NK-92 (cell line): Measurements from ENCODE around the gene RUFY1.
"Not testable (repeated sequence)": the region's sequence is repeated elsewhere in the genome, so short reads cannot be mapped to it uniquely, and the experiment has no call there.

Source experiments
- DNase-seq: peaks from one replicate; lab custom pipeline; 2025; ENCODE audit not compliant: unreplicated experiment; lab: John Stamatoyannopoulos, UW

Gene RUFY1

GRCh38 chr5:179533907-179534306, 16.4 kb upstream of the RUFY1 start:
- DNase-seq = no peak

- DNase-seq = no peak
Measured at GRCh38 chr5:179534431-179534830, 15.9 kb upstream of the RUFY1 start.

GRCh38 chr5:179536676-179537075, 13.7 kb upstream of the RUFY1 start:
- DNase-seq = no peak

GRCh38 chr5:179542170-179542569, 8.2 kb upstream of the RUFY1 start:
- DNase-seq = no peak

- not testable (repeated sequence) for DNase-seq
Measured at GRCh38 chr5:179543275-179543674, 7.1 kb upstream of the RUFY1 start.

DNA sequence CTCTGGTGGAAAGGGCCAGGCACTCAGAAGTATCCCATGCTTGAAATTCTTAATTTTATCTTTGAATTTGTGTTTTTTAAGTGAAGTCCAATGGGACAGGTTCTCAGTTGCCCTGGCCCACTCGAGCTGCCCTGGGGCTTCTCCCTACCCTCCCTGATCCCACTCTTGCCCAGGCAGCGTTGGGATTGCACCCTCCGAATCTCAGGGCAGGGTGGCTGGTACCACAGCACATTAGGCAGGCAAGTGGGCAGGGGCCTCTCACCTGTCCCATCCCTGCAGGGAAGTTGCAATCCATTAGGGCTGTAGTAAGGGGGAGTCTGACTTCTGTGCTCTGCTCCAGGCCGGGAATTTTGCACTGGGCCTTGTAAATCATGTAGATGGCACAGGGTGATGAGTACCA, 2.7 kb downstream of the RUFY1 start:
- no peak for DNase-seq

GRCh38 chr5:179553875-179554274, 3.5 kb downstream of the RUFY1 start:
- DNase-seq = no peak

DNA sequence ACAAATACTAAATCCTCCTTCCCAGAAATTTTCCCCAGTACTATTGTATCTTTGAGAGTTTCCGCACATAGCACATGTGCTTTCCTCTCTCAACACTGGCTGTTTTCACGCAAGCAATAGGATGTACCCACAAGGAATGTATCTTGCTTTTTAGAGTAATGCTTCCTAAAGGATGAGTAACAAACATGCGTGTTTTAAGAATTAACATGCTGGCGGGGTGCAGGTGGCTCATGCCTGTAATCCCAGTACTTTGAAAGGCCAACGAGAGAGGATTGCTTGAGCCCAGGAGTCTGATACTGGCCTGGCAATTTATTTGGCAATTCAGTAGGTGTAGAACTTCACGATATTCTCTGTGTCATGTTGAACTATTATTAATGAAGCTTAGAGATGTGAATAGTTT, 4.6 kb downstream of the RUFY1 start:
- no peak for DNase-seq

- DNase-seq = not testable (repeated sequence)
Measured at GRCh38 chr5:179558261-179558799, 8.0 kb downstream of the RUFY1 start.

DNA sequence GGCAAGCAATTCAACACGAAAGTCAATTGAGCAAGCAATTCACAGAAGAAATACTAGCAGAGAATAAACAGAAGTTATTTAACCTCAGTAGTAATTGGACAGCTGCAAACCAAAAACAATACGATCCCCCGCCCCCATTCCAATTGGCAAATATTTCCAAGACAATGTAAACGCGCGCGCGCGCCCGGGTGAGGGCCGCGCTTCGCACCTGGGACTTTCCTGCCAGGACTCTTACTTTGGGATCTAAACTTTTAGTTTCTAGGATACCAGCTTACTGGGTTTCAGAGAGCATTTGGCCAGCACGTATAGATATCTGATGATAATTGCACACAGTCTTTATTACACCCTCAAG, 8.6 kb downstream of the RUFY1 start:
- no peak for DNase-seq

GRCh38 chr5:179559284-179560252, 9.2 kb downstream of the RUFY1 start:
- DNase-seq = peak; percentile 50

DNA sequence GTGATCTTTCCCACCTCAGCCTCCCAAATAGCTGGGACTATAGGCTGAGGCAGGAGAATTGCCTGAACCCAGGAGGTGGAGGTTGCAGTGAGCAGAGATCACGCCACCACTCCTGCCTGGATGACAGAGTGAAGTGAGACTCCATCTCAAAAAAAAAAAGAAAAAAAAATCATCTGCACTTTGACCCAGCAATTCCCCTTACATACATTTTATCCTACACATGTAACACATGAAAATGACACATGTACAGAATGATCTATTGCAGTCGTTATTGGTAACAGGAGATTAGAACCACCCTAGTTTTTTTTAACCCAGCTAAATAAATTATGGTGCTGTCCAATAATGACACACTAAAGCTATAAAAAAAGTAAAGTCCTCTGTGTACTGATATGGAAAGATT, 14.2 kb downstream of the RUFY1 start:
- no peak for DNase-seq

DNA sequence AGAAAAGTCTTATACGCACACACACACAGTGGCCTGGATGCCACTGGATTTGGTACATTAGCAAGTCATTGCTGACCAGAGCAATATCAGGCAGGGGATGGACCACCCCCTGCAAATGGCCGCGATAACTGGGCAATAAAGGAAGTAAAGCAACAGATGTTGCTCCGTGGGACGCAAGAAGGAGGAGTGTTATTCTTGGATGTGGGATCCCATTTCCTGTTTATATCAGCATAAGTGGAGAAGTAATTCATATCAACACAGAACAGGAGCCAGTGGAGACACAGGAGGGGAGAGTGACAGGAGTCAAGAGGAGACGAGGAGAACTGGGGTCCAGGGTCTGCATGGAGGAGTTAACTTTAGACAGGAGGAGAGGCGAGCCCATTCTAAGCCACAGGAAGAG, 18.4 kb downstream of the RUFY1 start:
- no peak for DNase-seq

- no peak for DNase-seq
Measured at GRCh38 chr5:179572386-179572785, 22.0 kb downstream of the RUFY1 start.

DNA sequence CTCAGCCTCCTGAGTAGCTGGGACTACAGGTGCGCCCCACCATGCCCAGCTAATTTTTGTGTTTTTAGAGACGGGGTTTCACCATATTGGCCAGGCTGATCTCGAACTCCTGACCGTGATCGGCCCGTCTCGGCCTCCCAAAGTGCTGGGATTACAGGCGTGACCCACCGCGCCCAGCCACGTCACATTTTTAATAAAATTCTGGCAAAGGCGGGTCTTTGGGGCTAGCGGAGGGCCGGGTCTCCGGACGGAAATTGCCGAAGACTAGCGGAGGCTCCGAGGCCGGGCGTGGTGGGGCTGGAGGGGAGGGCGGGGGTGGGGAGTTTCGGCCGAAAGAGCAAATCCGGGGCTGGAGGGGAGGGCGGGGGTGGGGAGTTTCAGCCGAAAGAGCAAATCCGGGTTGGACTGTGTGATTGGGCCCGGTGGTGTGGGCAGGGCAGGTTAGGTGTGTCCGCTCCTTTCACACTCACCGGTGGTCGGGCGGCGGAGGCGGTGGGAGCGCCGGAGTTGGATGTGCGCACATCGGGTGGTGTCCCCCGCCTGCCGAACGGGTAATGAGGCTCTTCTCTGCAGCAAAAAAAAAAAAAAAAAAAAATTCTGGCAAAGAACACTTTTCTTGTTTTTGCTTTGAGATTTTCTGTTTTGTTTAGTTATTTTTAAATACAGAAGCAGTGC, 27.1 kb downstream of the RUFY1 start:
- DNase-seq = no peak

DNA sequence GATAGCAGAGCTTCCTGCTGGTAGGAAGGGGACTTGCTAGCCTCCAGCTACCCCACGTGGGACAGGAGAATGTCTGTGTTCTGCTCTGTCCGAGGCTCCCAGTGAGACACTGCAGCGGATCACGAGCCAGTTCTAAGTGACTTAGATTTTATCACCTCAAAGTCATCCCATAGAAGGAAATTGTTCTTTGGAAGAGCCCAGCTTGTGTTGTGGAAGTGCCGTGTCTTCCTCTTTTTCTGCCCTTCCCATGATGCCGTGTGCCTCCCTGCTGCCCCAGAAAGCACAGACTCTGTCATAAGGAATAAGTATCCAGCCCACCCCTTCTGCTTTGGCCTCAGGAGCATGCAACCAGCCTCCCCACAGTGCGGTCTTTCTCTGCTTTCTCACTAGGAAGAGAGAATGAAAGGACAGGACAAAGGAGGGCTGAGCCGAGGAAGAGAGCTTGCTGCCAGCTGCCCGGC, 35.6 kb downstream of the RUFY1 start:
- DNase-seq = no peak

DNA sequence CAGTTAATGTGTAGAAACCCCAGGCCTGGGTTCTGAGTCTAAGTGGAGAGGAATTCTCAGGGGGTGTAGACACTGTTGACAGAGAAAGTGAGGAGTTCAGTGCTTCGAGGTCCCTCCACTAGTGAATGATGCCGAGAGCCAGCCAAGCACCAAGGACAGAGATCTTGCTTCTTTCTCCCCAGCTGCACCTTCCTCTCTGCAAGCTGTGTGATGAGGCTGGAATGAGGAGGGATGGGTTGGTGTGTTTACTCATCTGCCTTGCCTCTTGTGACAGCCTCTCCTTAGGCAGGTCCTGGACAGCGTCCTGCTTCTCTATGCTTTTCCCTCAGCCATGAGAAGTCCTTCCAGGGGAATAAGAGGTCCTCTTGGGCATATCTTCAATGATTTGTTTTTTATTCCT, 37.8 kb downstream of the RUFY1 start:
- DNase-seq = no peak

DNA sequence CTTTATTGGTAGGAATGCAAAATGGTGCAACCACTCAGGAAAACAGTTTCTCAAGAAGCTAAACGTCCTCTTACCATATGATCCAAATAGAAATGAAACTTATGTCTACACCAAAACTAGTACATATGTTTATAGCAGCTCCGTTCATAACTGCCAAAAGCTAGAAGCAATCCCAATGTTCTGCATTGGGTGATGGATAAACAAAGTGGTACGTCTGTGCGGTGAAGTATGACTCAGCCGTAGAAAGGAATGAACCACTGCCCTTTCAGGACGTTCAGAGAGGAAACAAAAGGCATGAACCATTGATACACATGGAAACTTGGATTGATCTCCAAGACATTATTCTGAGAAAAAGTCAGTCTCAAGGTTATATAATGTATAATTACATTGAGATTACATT, 45.6 kb downstream of the RUFY1 start:
- no peak for DNase-seq

- DNase-seq = no peak
Measured at GRCh38 chr5:179596421-179596820, 46.1 kb downstream of the RUFY1 start.

- DNase-seq = no peak
Measured at GRCh38 chr5:179599100-179599499, 48.7 kb downstream of the RUFY1 start.

DNA sequence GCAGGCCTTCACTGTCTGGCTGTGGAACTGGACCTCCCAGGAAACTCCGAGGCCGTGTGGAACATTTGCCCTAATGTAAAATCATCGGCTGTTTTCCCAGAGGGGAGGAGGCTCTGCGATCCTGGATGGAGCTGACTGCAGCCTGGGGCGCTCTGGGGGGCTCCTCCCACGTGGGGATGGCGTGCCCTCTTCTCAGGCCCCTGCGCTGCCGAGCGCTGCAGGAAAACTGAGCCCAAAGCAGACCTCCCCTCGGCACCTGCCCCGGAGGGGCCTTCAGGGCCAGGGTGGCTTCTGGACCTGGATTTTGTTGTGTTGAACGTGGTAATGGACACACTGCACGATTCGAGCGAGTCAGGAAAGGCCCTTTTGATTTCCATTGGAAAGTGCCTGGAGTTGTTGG, 49.2 kb downstream of the RUFY1 start:
- DNase-seq = no peak

- DNase-seq = no peak
Measured at GRCh38 chr5:179599973-179600372, 49.6 kb downstream of the RUFY1 start.
